ENCODE data around the gene FNDC3B. TPM values are rescaled to one million over a fixed set of nuclear protein-coding genes. Genes with fewer than 3 reads are reported as not detected.

Gene FNDC3B
- total and polyA plus RNA-seq, 3 donors from 2014 or later, result 24.2 to 63.5 (median 57.7) TPM

- Histone ChIP-seq H3K27ac (no peak overlapping the region), H3K4me1 (no peaks in the 10 kb centered on the region), H3K27me3 (no peaks in the 10 kb centered on the region), H3K9me3 (no peaks in the 10 kb centered on the region), H3K36me3 (ENCODE audit: low read depth, missing control alignments) (no peaks in the 10 kb centered on the region), H3K4me3 (no peak overlapping the region)
- 89 to 97% methylated on average over 5 of the region's 5 CpGs for WGBS, 2 donors
- no peak for DNase-seq
- TF ChIP-seq, protein P1, sequence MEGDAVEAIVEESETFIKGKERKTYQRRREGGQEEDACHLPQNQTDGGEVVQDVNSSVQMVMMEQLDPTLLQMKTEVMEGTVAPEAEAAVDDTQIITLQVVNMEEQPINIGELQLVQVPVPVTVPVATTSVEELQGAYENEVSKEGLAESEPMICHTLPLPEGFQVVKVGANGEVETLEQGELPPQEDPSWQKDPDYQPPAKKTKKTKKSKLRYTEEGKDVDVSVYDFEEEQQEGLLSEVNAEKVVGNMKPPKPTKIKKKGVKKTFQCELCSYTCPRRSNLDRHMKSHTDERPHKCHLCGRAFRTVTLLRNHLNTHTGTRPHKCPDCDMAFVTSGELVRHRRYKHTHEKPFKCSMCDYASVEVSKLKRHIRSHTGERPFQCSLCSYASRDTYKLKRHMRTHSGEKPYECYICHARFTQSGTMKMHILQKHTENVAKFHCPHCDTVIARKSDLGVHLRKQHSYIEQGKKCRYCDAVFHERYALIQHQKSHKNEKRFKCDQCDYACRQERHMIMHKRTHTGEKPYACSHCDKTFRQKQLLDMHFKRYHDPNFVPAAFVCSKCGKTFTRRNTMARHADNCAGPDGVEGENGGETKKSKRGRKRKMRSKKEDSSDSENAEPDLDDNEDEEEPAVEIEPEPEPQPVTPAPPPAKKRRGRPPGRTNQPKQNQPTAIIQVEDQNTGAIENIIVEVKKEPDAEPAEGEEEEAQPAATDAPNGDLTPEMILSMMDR (IDR thresholded peaks at IDR 0.05), result no peak
- TF ChIP-seq POLR2A (IDR thresholded peaks at IDR 0.05), result no peak
- intact Hi-C loops (cut with DNase I; ENCODE audit: low total_unique reads), result no loop called here
Observed at GRCh38 chr3:172390792-172391191, 351.4 kb downstream of the FNDC3B start.

DNA sequence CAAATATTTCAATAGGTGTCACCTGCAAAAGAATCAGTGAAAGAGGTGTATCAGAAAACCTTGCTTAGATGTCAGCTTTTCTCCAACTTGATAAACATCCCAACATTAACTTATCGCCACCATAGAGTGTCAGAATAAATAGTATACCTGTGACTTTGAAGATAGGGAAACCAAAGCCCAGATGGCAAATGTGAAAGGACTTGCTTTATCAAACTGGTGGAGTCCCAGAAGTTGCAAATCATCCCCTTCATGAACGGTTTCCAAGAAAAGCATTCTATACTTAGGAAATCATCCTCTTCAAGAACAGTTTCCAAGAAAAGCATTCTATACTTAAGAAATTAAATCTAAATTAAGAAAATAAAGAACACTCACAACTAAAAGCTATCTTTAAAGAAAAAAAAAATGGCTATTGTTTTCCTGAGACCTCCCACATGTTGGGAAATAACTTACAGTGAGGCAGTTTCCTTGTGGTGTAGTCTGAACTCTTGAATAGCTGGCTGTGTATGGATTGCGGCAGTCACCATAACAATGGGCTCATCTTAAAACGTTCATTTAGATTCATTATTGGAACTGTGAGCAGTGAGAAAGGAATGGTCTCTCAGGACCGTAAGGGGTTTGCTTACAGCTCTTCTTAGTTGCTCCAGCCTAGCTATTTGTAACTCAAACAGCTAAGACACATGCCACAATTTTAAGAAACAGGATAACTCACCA lies 352.4 kb downstream of the FNDC3B start:
- intact Hi-C loops (cut with DNase I; ENCODE audit: low total_unique reads), result no loop called here
- H3K36me3 ChIP-seq (ENCODE audit: low read depth, missing control alignments), result no peaks in the 10 kb centered on the region
- no peak overlapping the region for H3K4me3 ChIP-seq
- H3K27me3 ChIP-seq, result no peaks in the 10 kb centered on the region
- WGBS, 2 donors, result 65 to 73% methylated on average over 5 of the region's 5 CpGs
- no peaks in the 10 kb centered on the region for H3K9me3 ChIP-seq
- no peak overlapping the region for H3K27ac ChIP-seq
- no peaks in the 10 kb centered on the region for H3K4me1 ChIP-seq
- no peak for DNase-seq
- no peak for TF ChIP-seq POLR2A (IDR thresholded peaks at IDR 0.05)
- TF ChIP-seq, protein P1 (IDR thresholded peaks at IDR 0.05), result no peak

- H3K36me3 ChIP-seq (ENCODE audit: low read depth, missing control alignments), result no peaks in the 10 kb centered on the region
- DNase-seq, result no peak
- intact Hi-C loops (cut with DNase I; ENCODE audit: low total_unique reads), result no loop called here
- no peaks in the 10 kb centered on the region for H3K9me3 ChIP-seq
- no peak overlapping the region for H3K27ac ChIP-seq
- WGBS, 2 donors, result 93 to 96% methylated on average over 2 of the region's 2 CpGs
- H3K4me1 ChIP-seq, result no peaks in the 10 kb centered on the region
- no peak for TF ChIP-seq POLR2A (IDR thresholded peaks at IDR 0.05)
- TF ChIP-seq, protein P1 (IDR thresholded peaks at IDR 0.05), result no peak
- no peaks in the 10 kb centered on the region for H3K27me3 ChIP-seq
- no peak overlapping the region for H3K4me3 ChIP-seq
Observed at GRCh38 chr3:172394692-172395091, 355.3 kb downstream of the FNDC3B start.

DNA sequence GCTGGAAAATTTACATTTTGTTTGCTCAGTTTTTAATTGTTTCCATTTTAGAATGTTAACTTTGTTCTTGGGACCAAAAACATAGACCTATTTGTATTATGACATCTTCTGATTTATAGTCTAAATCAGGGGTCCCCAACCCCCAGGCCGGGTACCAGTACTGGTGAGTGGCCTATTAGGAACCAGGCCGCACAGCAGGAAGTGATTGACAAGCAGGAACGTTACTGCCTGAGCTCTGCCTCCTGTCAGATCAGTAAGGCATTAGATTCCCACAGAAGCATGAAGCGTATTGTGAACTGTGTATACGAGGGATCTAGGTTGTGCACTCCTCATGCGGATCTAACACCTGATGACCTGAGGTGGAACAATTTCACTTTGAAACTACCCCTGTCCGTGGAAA lies 357.0 kb downstream of the FNDC3B start:
- no peaks in the 10 kb centered on the region for H3K27me3 ChIP-seq
- TF ChIP-seq, protein P1 (IDR thresholded peaks at IDR 0.05), result no peak
- TF ChIP-seq POLR2A (IDR thresholded peaks at IDR 0.05), result no peak
- H3K4me1 ChIP-seq, result no peaks in the 10 kb centered on the region
- H3K9me3 ChIP-seq, result no peaks in the 10 kb centered on the region
- no peak overlapping the region for H3K4me3 ChIP-seq
- intact Hi-C loops (cut with DNase I; ENCODE audit: low total_unique reads), result no loop called here
- DNase-seq, result no peak
- H3K36me3 ChIP-seq (ENCODE audit: low read depth, missing control alignments), result no peaks in the 10 kb centered on the region
- no peak overlapping the region for H3K27ac ChIP-seq
- WGBS, 2 donors, result 81 to 84% methylated on average over 7 of the region's 7 CpGs

Data from testis (tissue), 3 donors.